ENCODE measurements around the gene B4GALT1.

- TF ChIP-seq CTCF (conservative IDR thresholded peaks at IDR 0.05; ENCODE audit: low read length), result no peak
- no peak for TF ChIP-seq EZH2phosphoT487 (IDR thresholded peaks at IDR 0.05; ENCODE audit: borderline replicate concordance, low read depth, low read length)
These were observed 19.5 kb upstream of the B4GALT1 start for GRCh38 chr9:33186457-33187168.

All from OCI-LY7 (cell line).